Measurements from ENCODE around the gene CHST10. TPM values are rescaled to one million over a fixed set of nuclear protein-coding genes. Genes with fewer than 3 reads are reported as not detected.

Gene CHST10
- polyA plus RNA-seq, 1 donor from 2014 or later, result 76.1 TPM

DNA sequence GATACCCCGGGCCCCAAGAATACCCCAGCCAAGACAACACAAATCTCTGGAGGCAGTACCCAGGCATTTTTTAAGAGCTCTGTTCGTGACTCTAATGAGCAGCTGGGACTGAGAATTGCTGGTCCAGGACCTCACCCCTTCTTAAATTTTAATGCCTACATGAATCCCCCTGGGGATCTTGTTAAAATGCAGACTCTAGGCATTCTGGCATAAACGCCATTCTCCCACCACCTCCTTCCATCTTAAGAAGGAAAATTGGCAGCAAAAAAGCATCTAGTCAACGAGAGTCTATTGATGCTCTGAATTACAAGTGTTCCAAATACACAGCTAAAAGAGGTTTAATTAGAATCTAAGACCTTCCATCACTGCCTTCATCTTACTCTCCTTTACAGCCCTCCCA, 5.0 kb downstream of the CHST10 start:
- H3K9me3 ChIP-seq (ENCODE audit: low read length), result no peaks in the 10 kb centered on the region
- H3K36me3 ChIP-seq (ENCODE audit: insufficient read depth, low read length), result no peaks in the 10 kb centered on the region
- H3K4me2 ChIP-seq (ENCODE audit: low read length), result no peak overlapping the region
- no peak overlapping the region for H3K9ac ChIP-seq (ENCODE audit: low read length)
- no peak overlapping the region for H3K27ac ChIP-seq (ENCODE audit: low read length)
- TF ChIP-seq, protein P1, sequence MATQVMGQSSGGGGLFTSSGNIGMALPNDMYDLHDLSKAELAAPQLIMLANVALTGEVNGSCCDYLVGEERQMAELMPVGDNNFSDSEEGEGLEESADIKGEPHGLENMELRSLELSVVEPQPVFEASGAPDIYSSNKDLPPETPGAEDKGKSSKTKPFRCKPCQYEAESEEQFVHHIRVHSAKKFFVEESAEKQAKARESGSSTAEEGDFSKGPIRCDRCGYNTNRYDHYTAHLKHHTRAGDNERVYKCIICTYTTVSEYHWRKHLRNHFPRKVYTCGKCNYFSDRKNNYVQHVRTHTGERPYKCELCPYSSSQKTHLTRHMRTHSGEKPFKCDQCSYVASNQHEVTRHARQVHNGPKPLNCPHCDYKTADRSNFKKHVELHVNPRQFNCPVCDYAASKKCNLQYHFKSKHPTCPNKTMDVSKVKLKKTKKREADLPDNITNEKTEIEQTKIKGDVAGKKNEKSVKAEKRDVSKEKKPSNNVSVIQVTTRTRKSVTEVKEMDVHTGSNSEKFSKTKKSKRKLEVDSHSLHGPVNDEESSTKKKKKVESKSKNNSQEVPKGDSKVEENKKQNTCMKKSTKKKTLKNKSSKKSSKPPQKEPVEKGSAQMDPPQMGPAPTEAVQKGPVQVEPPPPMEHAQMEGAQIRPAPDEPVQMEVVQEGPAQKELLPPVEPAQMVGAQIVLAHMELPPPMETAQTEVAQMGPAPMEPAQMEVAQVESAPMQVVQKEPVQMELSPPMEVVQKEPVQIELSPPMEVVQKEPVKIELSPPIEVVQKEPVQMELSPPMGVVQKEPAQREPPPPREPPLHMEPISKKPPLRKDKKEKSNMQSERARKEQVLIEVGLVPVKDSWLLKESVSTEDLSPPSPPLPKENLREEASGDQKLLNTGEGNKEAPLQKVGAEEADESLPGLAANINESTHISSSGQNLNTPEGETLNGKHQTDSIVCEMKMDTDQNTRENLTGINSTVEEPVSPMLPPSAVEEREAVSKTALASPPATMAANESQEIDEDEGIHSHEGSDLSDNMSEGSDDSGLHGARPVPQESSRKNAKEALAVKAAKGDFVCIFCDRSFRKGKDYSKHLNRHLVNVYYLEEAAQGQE (IDR thresholded peaks at IDR 0.05; ENCODE audit: borderline replicate concordance), result no peak
- TF ChIP-seq RAD21 (conservative IDR thresholded peaks at IDR 0.05) (no peak), EZH2 (IDR thresholded peaks at IDR 0.05; ENCODE audit: borderline replicate concordance, insufficient read depth, low read length, poor library complexity, severe bottlenecking) (no peak), POLR2AphosphoS5 (IDR thresholded peaks at IDR 0.05) (no peak), EP300 (conservative IDR thresholded peaks at IDR 0.05; ENCODE audit: poor library complexity, severe bottlenecking) (no peak), MXI1 (conservative IDR thresholded peaks at IDR 0.05; ENCODE audit: poor library complexity, severe bottlenecking) (no peak), TAF1 (IDR thresholded peaks at IDR 0.05; ENCODE audit: low read depth) (no peak), SMC3 (conservative IDR thresholded peaks at IDR 0.05; ENCODE audit: poor library complexity) (no peak)
- TF ChIP-seq, protein P2, sequence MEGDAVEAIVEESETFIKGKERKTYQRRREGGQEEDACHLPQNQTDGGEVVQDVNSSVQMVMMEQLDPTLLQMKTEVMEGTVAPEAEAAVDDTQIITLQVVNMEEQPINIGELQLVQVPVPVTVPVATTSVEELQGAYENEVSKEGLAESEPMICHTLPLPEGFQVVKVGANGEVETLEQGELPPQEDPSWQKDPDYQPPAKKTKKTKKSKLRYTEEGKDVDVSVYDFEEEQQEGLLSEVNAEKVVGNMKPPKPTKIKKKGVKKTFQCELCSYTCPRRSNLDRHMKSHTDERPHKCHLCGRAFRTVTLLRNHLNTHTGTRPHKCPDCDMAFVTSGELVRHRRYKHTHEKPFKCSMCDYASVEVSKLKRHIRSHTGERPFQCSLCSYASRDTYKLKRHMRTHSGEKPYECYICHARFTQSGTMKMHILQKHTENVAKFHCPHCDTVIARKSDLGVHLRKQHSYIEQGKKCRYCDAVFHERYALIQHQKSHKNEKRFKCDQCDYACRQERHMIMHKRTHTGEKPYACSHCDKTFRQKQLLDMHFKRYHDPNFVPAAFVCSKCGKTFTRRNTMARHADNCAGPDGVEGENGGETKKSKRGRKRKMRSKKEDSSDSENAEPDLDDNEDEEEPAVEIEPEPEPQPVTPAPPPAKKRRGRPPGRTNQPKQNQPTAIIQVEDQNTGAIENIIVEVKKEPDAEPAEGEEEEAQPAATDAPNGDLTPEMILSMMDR (IDR thresholded peaks at IDR 0.05; ENCODE audit: poor library complexity, severe bottlenecking), result no peak
- no peaks in the 10 kb centered on the region for H3K9me2 ChIP-seq (ENCODE audit: insufficient read depth, low read length)
- H3F3A ChIP-seq (ENCODE audit: insufficient read depth, low read length, poor library complexity, severe bottlenecking), result no peaks in the 10 kb centered on the region
- no peak overlapping the region for H2AFZ ChIP-seq (ENCODE audit: low read depth, low read length)
- peaks cover 49% of the 10 kb centered on the region for H3K79me2 ChIP-seq (replicated peaks; ENCODE audit: insufficient read depth, low read length)
- no peaks in the 10 kb centered on the region for H4K20me1 ChIP-seq (ENCODE audit: insufficient read depth)
- peak overlapping the region; percentile 3 for H3K4me3 ChIP-seq (ENCODE audit: low read length)
- H3K27me3 ChIP-seq (ENCODE audit: insufficient read depth, low read depth, low read length), result no peaks in the 10 kb centered on the region

DNA sequence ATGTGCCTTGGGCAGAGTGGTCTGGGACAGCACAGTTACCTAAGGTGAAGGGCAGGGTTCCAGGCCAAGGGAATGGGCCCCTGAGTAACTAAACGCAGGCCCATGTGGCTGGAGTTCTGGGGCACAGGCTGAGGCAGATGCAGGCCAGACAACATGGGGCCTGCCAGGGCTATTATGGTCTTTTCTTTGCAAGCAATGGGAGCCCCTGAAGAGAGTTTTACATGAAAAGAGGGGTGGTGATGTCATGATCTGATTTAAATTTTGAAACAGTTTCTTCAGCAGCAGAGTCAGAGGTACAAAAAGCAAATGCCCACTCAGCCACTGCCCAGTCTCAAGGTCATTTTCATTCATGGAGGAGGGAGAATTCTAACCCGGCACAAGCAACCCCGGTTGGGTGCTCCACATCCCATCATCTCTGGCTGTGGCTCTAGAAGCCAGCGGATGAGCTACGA, 5.6 kb downstream of the CHST10 start:
- Histone ChIP-seq H3K9me2 (ENCODE audit: insufficient read depth, low read length) (no peaks in the 10 kb centered on the region), H3K27me3 (ENCODE audit: insufficient read depth, low read depth, low read length) (no peaks in the 10 kb centered on the region), H3F3A (ENCODE audit: insufficient read depth, low read length, poor library complexity, severe bottlenecking) (no peaks in the 10 kb centered on the region), H3K79me2 (replicated peaks; ENCODE audit: insufficient read depth, low read length) (peaks cover 49% of the 10 kb centered on the region), H3K4me2 (ENCODE audit: low read length) (no peak overlapping the region), H4K20me1 (ENCODE audit: insufficient read depth) (no peaks in the 10 kb centered on the region), H2AFZ (ENCODE audit: low read depth, low read length) (no peak overlapping the region), H3K36me3 (ENCODE audit: insufficient read depth, low read length) (no peaks in the 10 kb centered on the region), H3K27ac (ENCODE audit: low read length) (no peak overlapping the region), H3K9ac (ENCODE audit: low read length) (no peak overlapping the region), H3K4me3 (ENCODE audit: low read length) (no peak overlapping the region), H3K9me3 (ENCODE audit: low read length) (no peaks in the 10 kb centered on the region)
- TF ChIP-seq MXI1 (conservative IDR thresholded peaks at IDR 0.05; ENCODE audit: poor library complexity, severe bottlenecking) (no peak), EZH2 (IDR thresholded peaks at IDR 0.05; ENCODE audit: borderline replicate concordance, insufficient read depth, low read length, poor library complexity, severe bottlenecking) (no peak), SMC3 (conservative IDR thresholded peaks at IDR 0.05; ENCODE audit: poor library complexity) (no peak), RAD21 (conservative IDR thresholded peaks at IDR 0.05) (no peak), TAF1 (IDR thresholded peaks at IDR 0.05; ENCODE audit: low read depth) (no peak)
- TF ChIP-seq, protein P2 (IDR thresholded peaks at IDR 0.05; ENCODE audit: poor library complexity, severe bottlenecking), result no peak

Measured in neural cell (in vitro differentiated cells).